ENCODE data around the gene ATG2A.

The ATG2A gene

GRCh38 chr11:64900774-64901173 lies 16.2 kb downstream of the ATG2A start:
- no peak for FAIRE-seq

GRCh38 chr11:64900263-64900678 lies 16.7 kb downstream of the ATG2A start:
- no peak for FAIRE-seq

- FAIRE-seq: no peak
Measured at GRCh38 chr11:64898541-64898940, 18.5 kb downstream of the ATG2A start.

GRCh38 chr11:64898076-64898445 lies 18.9 kb downstream of the ATG2A start:
- no peak for FAIRE-seq

- FAIRE-seq: no peak
Measured at GRCh38 chr11:64897381-64898075, 19.5 kb downstream of the ATG2A start.

GRCh38 chr11:64896448-64897022 lies 20.5 kb downstream of the ATG2A start:
- no peak for FAIRE-seq

GRCh38 chr11:64894812-64895452 lies 22.1 kb downstream of the ATG2A start:
- no peak for FAIRE-seq

- FAIRE-seq: no peak
Measured at GRCh38 chr11:64894070-64894811, 22.8 kb downstream of the ATG2A start.

GRCh38 chr11:64893194-64894069 lies 23.6 kb downstream of the ATG2A start:
- FAIRE-seq: no peak

GRCh38 chr11:64892838-64893193 lies 24.2 kb downstream of the ATG2A start:
- FAIRE-seq: no peak

- FAIRE-seq: no peak
Measured at GRCh38 chr11:64892411-64892831, 24.6 kb downstream of the ATG2A start.

- no peak for FAIRE-seq
Measured at GRCh38 chr11:64891880-64892279, 25.1 kb downstream of the ATG2A start.

- no peak for FAIRE-seq
Measured at GRCh38 chr11:64891215-64891848, 25.7 kb downstream of the ATG2A start.

- FAIRE-seq: no peak
Measured at GRCh38 chr11:64890522-64890939, 26.5 kb downstream of the ATG2A start.

- no peak for FAIRE-seq
Measured at GRCh38 chr11:64888729-64889511, 28.1 kb downstream of the ATG2A start.

GRCh38 chr11:64888406-64888728 lies 28.6 kb downstream of the ATG2A start:
- FAIRE-seq: no peak

- no peak for FAIRE-seq
Measured at GRCh38 chr11:64887757-64888405, 29.1 kb downstream of the ATG2A start.

GRCh38 chr11:64887234-64887756 lies 29.7 kb downstream of the ATG2A start:
- FAIRE-seq: no peak

GRCh38 chr11:64885367-64886286 lies 31.4 kb downstream of the ATG2A start:
- no peak for FAIRE-seq

GRCh38 chr11:64884019-64884418 lies 33.0 kb downstream of the ATG2A start:
- no peak for FAIRE-seq
